GM18951 (cell line): ENCODE results near the gene CENPU.

Source experiments
- POLR2A ChIP-seq: IDR thresholded peaks from 4 replicates; pipeline ENCODE4 v1.6.1; 2011; ENCODE audit warnings: mild to moderate bottlenecking; ENCODE audit not compliant: insufficient read length, insufficient read depth; ENCODE audit errors: extremely low read depth
- in situ Hi-C: fragments of 300-500 bp; cut with MboI; formaldehyde crosslinking; loops from one replicate; pipeline ENCODE4 v1.12.0; 2022; ENCODE audit warnings: low sequenced_read_pairs, mixed read lengths, inconsistent platforms; ENCODE audit not compliant: unreplicated experiment

CENPU gene

GRCh38 chr4:184713887-184714286, 20.0 kb downstream of the CENPU start:
- TF ChIP-seq POLR2A = no peak
- in situ Hi-C loops = no loop called here

GRCh38 chr4:184712322-184712721, 21.6 kb downstream of the CENPU start:
- in situ Hi-C loops = no loop called here
- no peak for TF ChIP-seq POLR2A

- in situ Hi-C loops = no loop called here
- no peak for TF ChIP-seq POLR2A
Measured at GRCh38 chr4:184706453-184706852, 27.4 kb downstream of the CENPU start.

GRCh38 chr4:184705692-184706091, 28.2 kb downstream of the CENPU start:
- in situ Hi-C loops = no loop called here
- no peak for TF ChIP-seq POLR2A

- in situ Hi-C loops = no loop called here
- TF ChIP-seq POLR2A = no peak
Measured at GRCh38 chr4:184702114-184702513, 31.8 kb downstream of the CENPU start.

- TF ChIP-seq POLR2A = no peak
- in situ Hi-C loops = no loop called here
Measured at GRCh38 chr4:184699941-184700340, 34.0 kb downstream of the CENPU start.

GRCh38 chr4:184697956-184698355, 35.9 kb downstream of the CENPU start:
- no peak for TF ChIP-seq POLR2A

GRCh38 chr4:184695178-184695896, 38.6 kb downstream of the CENPU start:
- in situ Hi-C loops = no loop called here
- no peak for TF ChIP-seq POLR2A

More at GRCh38 chr4:184697956-184698355, 35.9 kb downstream of the CENPU start:
- in situ Hi-C loops = no loop called here

- no peak for TF ChIP-seq POLR2A
- in situ Hi-C loops = no loop called here
Measured at GRCh38 chr4:184694412-184694956, 39.4 kb downstream of the CENPU start.

- in situ Hi-C loops = no loop called here
- TF ChIP-seq POLR2A = no peak
Measured at GRCh38 chr4:184693056-184693455, 40.8 kb downstream of the CENPU start.

- in situ Hi-C loops = no loop called here
- TF ChIP-seq POLR2A = no peak
Measured at GRCh38 chr4:184689681-184690080, 44.2 kb downstream of the CENPU start.

GRCh38 chr4:184688447-184688846, 45.4 kb downstream of the CENPU start:
- in situ Hi-C loops = no loop called here

GRCh38 chr4:184688005-184688404, 45.9 kb downstream of the CENPU start:
- in situ Hi-C loops = no loop called here
- TF ChIP-seq POLR2A = no peak

More at GRCh38 chr4:184688447-184688846, 45.4 kb downstream of the CENPU start:
- no peak for TF ChIP-seq POLR2A

- in situ Hi-C loops = no loop called here
- no peak for TF ChIP-seq POLR2A
Measured at GRCh38 chr4:184684491-184685189, 49.3 kb downstream of the CENPU start.
